HG02840 (cell line): ENCODE results near the gene NLRC5.

Source experiments
- ATAC-seq: cut with Tn5 transposase; IDR thresholded peaks from one replicate; pipeline ENCODE4 v1.9.1; 2021; ENCODE audit warnings: mild to moderate bottlenecking, moderate library complexity, moderate number of reproducible peaks; ENCODE audit not compliant: unreplicated experiment, low FRiP score

The NLRC5 gene

DNA sequence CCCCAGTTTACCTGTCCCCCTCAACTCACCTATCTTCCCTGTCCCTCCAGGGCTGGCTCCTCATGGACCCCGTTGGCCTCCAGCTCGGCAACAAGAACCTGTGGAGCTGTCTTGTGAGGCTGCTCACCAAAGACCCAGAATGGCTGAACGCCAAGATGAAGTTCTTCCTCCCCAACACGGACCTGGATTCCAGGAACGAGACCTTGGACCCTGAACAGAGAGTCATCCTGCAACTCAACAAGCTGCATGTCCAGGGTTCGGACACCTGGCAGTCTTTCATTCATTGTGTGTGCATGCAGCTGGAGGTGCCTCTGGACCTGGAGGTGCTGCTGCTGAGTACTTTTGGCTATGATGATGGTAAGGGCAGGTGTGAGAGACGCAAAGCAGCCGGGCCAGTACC is 31.3 kb downstream of the NLRC5 start:
- ATAC-seq, result no peak

DNA sequence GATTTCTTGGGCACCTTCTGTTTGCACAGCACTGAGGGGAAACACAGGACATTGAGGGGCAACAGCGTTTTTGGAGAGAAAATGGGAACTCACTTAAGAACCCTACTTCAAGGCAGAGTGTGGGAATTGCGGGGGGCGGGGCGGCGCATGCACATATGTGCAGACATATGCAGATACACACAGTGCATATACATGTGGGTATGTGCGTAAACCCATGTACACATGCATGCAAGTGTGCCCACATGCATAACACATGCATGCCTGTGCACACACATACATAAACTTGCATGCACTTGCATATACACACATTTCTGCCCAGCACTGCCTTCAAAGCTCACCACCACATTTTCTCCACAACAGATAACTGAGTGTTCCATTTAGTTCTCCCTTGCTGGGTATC is 32.4 kb downstream of the NLRC5 start:
- ATAC-seq, result no peak

DNA sequence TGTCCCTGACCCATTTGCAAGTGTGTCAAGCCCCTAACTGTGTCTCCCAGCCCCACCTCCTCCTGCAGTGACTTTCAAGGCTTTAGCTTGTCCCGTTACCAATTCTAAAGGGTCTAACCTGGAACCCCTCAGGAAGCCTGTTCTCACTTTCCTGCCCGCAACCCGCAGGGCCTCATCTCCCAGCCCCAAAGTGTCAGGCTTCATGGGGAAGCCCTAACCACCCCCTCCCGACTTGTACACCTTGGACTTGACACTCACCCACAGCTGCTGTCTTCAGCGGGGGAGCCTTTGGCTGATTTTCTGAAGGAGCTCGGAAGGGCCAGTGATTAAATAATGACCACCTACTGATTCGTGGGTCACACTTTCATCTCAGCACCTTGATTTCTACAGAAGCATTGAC is 33.1 kb downstream of the NLRC5 start:
- ATAC-seq, result no peak

DNA sequence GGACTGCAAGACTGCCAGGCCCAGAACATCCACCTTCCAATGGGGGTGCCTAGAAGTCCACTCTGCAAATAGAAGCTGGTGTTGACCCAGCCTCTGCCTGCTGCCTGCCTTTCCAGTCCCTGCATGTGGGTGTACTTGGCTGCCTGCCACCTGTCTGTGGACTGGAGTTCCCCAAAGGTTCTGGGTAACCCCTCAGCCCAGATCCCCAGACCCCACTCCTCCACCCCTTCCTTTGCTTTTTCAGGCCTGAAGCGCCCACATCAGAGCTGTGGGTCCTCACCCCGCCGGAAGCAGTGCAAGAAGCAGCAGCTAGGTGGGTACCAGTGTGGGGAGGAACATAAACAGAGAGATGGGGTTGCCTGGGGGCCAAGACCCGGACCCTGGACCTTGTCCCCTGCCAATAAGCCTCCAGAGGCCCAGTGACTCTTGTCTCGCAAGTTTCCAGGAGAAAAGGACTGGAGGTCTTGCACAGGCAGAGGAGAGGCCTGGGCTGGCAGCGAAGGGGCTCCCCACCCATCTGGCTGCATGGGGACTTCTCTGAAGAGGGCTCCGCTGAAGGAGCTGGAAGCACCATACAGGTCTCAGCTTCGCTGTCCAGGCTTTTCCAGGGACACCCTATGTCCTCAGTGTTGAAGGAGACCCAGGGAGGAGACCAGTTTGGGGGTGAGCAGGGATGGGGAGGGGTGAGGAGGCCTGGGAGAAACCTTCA is 34.3 kb downstream of the NLRC5 start:
- ATAC-seq, result no peak

DNA sequence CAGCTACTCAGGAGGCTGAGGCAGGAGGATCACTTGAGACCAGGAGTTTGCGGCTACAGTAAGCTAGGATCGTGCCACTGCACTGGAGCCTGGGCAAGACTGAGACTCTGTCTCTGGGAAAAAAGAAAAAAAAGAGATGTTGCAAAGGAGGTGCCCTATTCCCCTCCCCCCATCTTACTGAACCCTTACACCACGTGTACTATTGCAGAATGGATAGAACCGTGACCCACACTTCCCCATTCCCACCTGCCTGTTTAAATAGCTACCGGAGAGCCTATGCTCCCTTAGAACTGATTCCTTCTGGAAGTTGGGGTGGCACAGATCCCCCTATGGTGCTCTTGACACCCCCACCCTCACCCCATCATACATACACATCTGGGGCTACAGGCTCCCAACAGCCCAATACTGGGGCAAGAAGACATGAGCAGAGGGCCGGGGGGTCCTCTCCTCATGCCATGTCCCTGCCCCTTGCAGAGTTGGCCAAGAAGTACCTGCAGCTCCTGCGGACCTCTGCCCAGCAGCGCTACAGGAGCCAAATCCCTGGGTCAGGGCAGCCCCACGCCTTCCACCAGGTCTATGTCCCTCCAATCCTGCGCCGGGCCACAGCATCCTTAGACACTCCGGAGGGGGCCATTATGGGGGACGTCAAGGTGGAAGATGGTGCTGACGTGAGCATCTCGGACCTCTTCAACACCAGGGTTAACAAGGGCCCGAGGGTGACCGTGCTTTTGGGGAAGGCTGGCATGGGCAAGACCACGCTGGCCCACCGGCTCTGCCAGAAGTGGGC is 35.7 kb downstream of the NLRC5 start:
- no peak for ATAC-seq

DNA sequence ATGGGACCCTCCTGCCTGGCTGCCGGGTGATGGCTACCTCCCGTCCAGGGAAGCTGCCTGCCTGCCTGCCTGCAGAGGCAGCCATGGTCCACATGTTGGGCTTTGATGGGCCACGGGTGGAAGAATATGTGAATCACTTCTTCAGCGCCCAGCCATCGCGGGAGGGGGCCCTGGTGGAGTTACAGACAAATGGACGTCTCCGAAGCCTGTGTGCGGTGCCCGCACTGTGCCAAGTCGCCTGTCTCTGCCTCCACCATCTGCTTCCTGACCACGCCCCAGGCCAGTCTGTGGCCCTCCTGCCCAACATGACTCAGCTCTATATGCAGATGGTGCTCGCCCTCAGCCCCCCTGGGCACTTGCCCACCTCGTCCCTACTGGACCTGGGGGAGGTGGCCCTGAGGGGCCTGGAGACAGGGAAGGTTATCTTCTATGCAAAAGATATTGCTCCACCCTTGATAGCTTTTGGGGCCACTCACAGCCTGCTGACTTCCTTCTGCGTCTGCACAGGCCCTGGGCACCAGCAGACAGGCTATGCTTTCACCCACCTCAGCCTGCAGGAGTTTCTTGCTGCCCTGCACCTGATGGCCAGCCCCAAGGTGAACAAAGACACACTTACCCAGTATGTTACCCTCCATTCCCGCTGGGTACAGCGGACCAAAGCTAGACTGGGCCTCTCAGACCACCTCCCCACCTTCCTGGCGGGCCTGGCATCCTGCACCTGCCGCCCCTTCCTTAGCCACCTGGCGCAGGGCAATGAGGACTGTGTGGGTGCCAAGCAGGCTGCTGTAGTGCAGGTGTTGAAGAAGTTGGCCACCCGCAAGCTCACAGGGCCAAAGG is 36.8 kb downstream of the NLRC5 start:
- no peak for ATAC-seq

DNA sequence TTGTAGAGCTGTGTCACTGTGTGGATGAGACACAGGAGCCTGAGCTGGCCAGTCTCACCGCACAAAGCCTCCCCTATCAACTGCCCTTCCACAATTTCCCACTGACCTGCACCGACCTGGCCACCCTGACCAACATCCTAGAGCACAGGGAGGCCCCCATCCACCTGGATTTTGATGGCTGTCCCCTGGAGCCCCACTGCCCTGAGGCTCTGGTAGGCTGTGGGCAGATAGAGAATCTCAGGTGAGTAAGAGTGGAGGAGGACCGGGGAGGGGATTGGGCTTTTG is 37.4 kb downstream of the NLRC5 start:
- ATAC-seq, result no peak

DNA sequence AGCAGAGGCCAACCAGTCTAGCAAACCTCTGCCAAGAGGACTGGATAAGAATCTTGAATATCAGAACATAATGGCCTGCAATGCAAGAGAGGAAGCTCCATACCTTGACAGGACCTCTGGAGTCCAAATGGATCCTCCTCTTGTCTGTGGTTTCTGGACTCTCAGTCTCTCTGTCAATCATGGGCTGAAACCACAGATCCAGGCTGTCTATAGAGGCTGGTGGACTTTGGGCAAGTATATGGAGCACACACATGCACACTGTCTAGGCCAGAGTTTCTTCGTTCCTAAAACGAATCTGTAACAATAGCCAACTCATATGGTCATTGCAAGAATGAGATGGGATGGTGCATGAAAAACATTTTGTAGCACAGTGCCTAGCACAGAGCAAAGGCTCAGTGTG is 37.7 kb downstream of the NLRC5 start:
- ATAC-seq, result no peak

DNA sequence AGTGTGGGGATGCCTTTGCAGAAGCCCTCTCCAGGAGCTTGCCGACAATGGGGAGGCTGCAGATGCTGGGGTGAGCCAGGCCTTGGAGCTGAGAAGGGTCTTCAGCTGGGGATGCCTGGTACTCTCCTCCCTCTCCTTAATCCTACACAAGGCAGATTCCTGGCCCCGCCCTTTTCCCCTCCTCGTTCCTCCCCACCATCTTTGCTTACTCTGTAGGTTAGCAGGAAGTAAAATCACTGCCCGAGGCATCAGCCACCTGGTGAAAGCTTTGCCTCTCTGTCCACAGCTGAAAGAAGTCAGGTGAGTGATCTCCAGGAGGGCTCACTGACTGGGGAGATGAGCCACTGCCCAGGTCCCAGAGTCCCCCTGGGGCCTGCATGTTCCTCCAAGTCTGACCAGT is 38.7 kb downstream of the NLRC5 start:
- no peak for ATAC-seq

DNA sequence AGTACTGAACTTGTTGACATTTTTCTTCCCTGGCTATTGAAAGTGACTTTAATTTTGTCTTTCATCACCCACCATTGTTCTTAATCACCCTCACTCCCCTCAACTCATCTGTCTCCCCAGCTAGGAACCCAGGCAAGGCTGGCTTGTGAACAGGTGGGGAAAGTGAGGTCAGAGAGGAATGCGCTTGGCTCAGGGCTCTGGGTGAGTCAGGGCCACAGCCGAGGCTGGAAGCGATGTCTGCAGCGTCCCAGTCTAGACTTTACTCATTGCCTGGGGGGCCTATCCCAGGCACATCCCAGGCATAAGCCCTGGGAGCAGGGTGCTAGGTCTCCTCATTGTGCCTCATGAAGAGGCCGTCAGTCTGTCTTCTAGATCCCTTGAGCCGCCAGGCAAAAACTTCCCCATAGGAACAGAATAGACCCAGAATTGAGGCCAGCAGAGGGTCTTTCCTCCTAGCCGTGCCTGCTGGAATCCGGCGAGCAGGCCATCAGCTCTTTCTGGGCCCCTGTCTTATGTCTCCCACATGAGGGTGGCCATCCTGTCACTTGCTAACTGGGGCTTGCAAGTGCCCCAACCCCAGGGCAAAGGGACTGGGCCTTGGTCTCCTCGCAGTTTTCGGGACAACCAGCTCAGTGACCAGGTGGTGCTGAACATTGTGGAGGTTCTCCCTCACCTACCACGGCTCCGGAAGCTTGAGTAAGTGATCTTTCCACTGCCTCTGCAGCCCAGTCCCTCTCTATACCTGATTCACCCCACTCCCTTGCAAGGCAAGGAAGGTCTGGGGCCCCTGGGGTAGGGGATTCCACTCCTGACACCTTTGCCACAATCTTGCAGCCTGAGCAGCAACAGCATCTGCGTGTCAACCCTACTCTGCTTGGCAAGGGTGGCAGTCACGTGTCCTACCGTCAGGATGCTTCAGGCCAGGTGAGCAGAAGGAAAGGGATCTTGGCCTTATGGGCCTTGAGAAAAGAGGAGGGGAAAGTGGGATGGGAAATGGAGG is 40.1 kb downstream of the NLRC5 start:
- no peak for ATAC-seq

DNA sequence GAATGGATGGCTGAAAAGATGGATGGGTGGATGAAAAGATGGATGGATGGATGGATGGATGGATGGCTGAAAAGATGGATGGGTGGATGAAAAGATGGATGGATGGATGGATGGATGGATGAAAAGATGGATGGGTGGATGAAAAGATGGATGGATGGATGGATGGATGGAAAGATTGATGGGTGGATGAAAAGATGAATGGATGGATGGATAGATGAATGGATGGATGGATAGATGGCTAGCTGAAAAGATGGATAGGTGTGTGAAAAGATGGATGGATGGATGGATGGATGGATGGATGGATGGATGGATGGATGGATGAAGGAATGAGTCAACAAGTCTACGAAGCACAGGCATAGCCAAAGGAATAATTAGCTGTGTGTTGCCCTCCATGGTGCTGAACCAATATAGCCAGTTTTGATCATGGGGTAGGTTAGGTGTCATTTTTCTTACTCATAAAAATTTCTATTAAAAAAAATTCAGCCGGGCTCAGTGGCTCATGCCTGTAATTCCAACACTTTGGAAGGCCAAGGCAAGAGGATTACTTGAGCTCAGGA is 41.1 kb downstream of the NLRC5 start:
- no peak for ATAC-seq

DNA sequence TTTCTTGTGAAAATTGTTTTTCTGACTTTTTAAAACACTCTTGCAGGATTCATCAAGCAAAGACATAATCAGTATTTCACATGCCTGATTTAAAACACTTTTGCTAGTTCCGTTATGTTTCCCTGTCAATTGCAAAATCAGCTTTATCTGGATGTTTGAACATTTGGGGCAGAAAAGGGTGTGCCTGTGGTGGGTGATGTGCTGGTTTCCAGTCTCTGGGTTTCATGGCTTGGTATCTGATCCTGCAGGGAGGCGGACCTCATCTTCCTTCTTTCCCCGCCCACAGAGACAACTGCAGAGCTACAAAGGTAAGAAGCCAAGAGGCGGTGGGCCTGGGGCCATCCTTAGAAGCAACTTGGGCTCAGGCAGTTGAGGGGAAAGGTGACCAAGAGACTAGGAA is 41.8 kb downstream of the NLRC5 start:
- ATAC-seq, result no peak

DNA sequence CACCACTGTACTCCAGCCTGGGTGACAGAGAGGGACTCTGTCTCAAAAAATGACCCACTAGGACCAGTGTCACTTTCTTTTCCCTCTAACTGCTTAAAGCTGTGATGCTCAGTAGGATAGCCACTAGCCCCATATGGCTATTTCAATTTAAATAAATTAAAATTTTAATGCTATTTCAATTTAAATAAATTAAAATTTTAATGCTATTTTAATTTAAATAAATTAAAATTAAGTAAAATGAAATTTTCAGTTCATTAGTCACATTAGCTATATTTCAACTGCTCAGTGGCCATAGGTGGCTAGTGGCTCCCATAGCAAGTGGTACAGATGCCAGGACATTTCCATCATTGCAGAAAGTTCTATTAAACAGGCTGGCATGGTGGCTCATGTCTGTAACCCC is 43.0 kb downstream of the NLRC5 start:
- no peak for ATAC-seq

DNA sequence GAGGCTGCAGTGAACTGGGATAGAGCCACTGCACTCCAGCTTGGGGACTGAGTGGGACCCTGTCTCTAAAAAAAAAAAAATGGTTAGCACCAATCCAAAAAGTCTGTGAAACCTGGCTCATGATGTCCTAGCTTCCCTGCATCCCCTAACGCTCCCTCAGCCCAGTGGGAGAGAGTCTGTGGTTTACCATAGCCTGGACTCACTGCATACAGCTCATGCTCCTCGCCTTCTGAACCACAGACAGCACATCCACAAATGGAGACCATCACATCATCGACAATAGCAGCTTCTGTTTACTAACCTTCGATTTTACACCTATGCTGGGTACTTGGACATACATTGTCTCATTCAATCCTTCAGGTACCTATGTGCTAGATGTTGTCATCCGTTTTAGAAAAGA is 43.6 kb downstream of the NLRC5 start:
- no peak for ATAC-seq

DNA sequence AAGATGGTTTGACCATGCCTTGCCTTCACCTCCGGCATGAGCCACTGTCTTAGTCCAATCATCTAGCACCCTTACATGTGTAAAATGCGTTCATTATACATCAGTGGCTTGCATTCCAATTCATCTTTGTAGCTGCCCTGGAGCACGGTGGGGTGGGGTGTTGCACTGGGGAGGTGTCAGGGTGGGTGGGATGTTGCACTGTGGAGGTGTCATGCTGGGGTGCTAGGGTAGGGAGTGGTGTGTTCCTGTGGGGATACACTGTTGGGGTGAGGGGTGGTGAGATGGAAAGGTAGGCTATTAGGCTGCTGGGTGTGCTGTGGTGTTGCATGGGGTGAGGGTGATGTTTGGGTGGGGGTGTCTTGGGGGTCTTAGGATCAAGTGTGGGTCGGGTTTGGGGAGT is 47.0 kb downstream of the NLRC5 start:
- ATAC-seq, result no peak

DNA sequence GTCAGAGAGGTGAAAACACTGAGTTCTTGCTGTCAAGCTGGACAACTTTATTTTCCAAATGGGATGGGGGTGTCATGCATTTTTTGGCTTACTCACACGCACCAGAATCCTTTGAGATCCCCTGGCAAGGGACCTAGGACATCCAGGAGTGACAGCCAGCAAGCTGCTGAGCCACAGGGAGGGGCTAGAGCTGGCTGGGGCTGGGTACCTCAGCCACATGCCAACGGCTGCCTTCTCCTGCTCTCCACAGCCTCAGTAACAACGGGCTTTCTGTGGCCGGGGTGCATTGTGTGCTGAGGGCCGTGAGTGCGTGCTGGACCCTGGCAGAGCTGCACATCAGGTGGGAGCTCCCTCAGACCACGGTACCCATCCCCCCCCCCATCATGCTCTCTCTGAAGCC is 47.6 kb downstream of the NLRC5 start:
- ATAC-seq, result no peak

DNA sequence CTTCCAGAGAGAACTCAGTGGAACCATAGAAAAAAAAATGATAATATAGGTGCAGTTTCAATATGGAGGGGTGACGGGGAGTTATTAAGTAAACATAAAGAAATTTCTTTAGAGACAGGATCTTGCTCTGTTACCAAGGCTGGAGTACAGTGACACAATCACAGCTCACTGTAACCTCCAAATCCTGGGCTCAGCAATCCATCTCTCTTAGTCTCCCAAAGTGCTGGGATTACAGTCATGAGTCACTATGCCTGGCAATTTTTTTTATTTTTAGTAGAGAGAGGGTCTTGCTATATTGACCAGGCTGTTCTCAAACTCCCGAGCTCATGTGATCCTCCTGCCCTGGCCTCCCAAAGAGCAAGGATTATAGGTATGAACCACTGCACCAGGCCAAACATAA is 48.8 kb downstream of the NLRC5 start:
- ATAC-seq, result no peak

DNA sequence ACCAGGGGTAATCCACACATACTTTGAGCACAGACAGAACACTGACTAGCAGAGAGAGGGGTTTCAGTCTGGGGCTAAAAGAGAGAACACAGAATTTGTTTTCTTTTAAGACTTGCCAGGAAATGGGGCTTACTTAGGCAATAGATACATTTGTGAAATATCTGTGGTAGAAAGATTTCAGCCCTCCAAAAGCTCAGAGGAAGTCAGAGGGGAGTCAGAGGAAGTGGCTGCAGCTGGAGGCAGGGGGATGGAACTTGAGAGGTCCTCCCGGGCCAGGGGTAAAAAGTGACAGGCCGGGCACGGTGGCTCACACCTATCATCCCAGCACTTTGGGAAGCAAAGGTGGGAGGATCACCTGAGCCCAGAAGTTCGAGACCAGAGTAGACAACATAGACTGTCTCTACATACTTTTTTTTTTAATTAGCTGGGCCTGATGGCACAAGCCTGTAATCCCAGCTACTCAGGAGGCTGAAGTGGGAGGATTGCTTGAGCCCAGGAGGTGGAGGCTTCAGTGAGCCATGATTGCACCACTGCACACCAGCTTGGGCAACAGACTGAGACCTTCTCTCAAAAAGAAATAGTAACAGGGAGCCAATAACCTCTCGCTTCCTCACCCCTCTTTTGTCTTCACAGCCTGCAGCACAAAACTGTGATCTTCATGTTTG is 49.9 kb downstream of the NLRC5 start:
- ATAC-seq, result no peak
